HCT116 (cell line): Measurements from ENCODE around the gene SDCBP2. TPM values are rescaled to one million over a fixed set of nuclear protein-coding genes. Genes with fewer than 3 reads are reported as not detected.

Source experiments
- ATAC-seq: fragments of 200-7000 bp; cut with Tn5 transposase; 2 replicates; pipeline ENCODE4 v1.9.1; 2020; ENCODE audit warnings: mild to moderate bottlenecking, moderate library complexity
- BruUV-seq: library from RNA; stranded (reverse); fragments of 400-500 nt; replicated peaks from 2 replicates; lab custom pipeline; 2021; lab: Mats Ljungman, UMichigan
- CTCF ChIA-PET: fragments of 300-600 bp; sonication (Branson Sonifier 250); formaldehyde crosslinking; loops from one replicate; lab custom pipeline; 2021; ENCODE audit warnings: antibody characterized with exemption; lab: Charles Lee
- POLR2A ChIA-PET: fragments of 300-600, 350-600 bp; sonication (Branson Sonifier 250); formaldehyde crosslinking; loops from one replicate; lab custom pipeline; 2021; ENCODE audit warnings: antibody characterized with exemption; lab: Charles Lee
- RAD21 ChIA-PET, 2 experiments: fragments of 300-600 bp; sonication (Branson Sonifier 250); formaldehyde crosslinking; loops; one replicate each; lab custom pipeline; 2023; ENCODE audit warnings: low total read pairs in 2 of 2; ENCODE audit not compliant: uncharacterized antibody in 2 of 2, unreplicated experiment in 2 of 2, low non-redundant PET in 1 of 2; lab: Charles Lee
- DNase-seq: peaks from one replicate; pipeline ENCODE4 v3.0.0-alpha.2; 2010; ENCODE audit warnings: low read depth, low spot score
- H2AFZ ChIP-seq: fragments of 200-600 bp; shearing (Covaris generic), sonication (generic); 2 replicates; pipeline ENCODE4 v1.6.1; 2017; ENCODE audit warnings: low read depth, mixed run types, mixed read lengths, antibody characterized with exemption, low read length; ENCODE audit not compliant: poor library complexity, severe bottlenecking
- H3K27ac ChIP-seq: 2 replicates; pipeline ENCODE4 v1.5.1; 2012; ENCODE audit warnings: low read depth, low read length
- H3K27me3 ChIP-seq: fragments of 200-600 bp; sonication (generic); 2 replicates; pipeline ENCODE4 v1.6.1; 2016; ENCODE audit warnings: mixed run types, low read length, mixed read lengths; ENCODE audit not compliant: insufficient read depth
- H3K36me3 ChIP-seq, 2 experiments: fragments of 200-500 bp in 1 of 2; fragments of 200-600 bp in 1 of 2; sonication (Bioruptor generic) in 1 of 2; sonication (generic) in 1 of 2; 2 replicates each; pipeline versions ENCODE4 v1.5.1 to v1.6.1; 2014 to 2016; ENCODE audit warnings: low read length in 2 of 2, inconsistent platforms in 1 of 2, mixed read lengths in 1 of 2, mixed run types in 1 of 2; ENCODE audit not compliant: insufficient read depth in 2 of 2, control insufficient read depth in 1 of 2
- H3K4me1 ChIP-seq, 2 experiments: fragments of 200-600 bp in 1 of 2; sonication (generic) in 1 of 2; 2 replicates each; pipeline versions ENCODE4 v1.5.1 to v1.6.1; 2012 to 2017; ENCODE audit warnings: low read length in 2 of 2, inconsistent platforms in 1 of 2, mild to moderate bottlenecking in 1 of 2, mixed read lengths in 1 of 2, mixed run types in 1 of 2, moderate library complexity in 1 of 2; ENCODE audit not compliant: insufficient read depth in 2 of 2, control insufficient read depth in 1 of 2
- H3K4me2 ChIP-seq: fragments of 200-600 bp; sonication (generic); 2 replicates; pipeline ENCODE4 v1.6.1; 2017; ENCODE audit warnings: mixed run types, low read length, mixed read lengths
- H3K4me3 ChIP-seq, 2 experiments: fragments of 200-600 bp in 1 of 2; sonication (generic) in 1 of 2; replicated peaks in 1 of 2; 2 replicates each; pipeline ENCODE4 v1.5.1; 2011 to 2016; ENCODE audit warnings: low read length in 2 of 2, control low read depth in 1 of 2, low read depth in 1 of 2, mild to moderate bottlenecking in 1 of 2, mixed read lengths in 1 of 2, mixed run types in 1 of 2
- H3K79me2 ChIP-seq: fragments of 200-600 bp; sonication (generic); 2 replicates; pipeline ENCODE4 v1.6.1; 2017; ENCODE audit warnings: mild to moderate bottlenecking, mixed run types, low read length, moderate library complexity, mixed read lengths; ENCODE audit not compliant: insufficient read depth
- H3K9ac ChIP-seq: fragments of 200-600 bp; sonication (generic); 2 replicates; pipeline ENCODE4 v1.6.1; 2016; ENCODE audit warnings: low read length, mixed read lengths
- H3K9me2 ChIP-seq: fragments of 200-600 bp; sonication (generic), shearing (Covaris generic); 2 replicates; pipeline ENCODE4 v1.6.1; 2017; ENCODE audit warnings: mixed run types, mild to moderate bottlenecking, moderate library complexity; ENCODE audit not compliant: insufficient read depth
- H3K9me3 ChIP-seq, 2 experiments: fragments of 200-500 bp in 1 of 2; fragments of 200-600 bp in 1 of 2; sonication (Bioruptor generic) in 1 of 2; sonication (generic) in 1 of 2; 2 replicates each; pipeline ENCODE4 v1.6.1; 2014 to 2017; ENCODE audit warnings: low read length in 2 of 2, mixed read lengths in 2 of 2, inconsistent platforms in 1 of 2, low read depth in 1 of 2, mild to moderate bottlenecking in 1 of 2, mixed run types in 1 of 2, moderate library complexity in 1 of 2; ENCODE audit not compliant: control insufficient read depth in 1 of 2, insufficient read depth in 1 of 2
- H4K20me1 ChIP-seq: fragments of 200-600 bp; sonication (generic), shearing (Covaris generic); 2 replicates; pipeline ENCODE4 v1.6.1; 2017; ENCODE audit warnings: mixed run types, mild to moderate bottlenecking, moderate library complexity; ENCODE audit not compliant: insufficient read depth
- CBX3 ChIP-seq: IDR thresholded peaks from 2 replicates; pipeline ENCODE4 v1.6.1; 2012; ENCODE audit warnings: low read depth
- EZH2phosphoT487 ChIP-seq: fragments of 200-600 bp; IDR thresholded peaks from 2 replicates; pipeline ENCODE4 v1.6.1; 2018; ENCODE audit warnings: antibody characterized with exemption, borderline replicate concordance
- FOSL1 ChIP-seq: IDR thresholded peaks from 2 replicates; pipeline ENCODE4 v1.6.1; 2012; ENCODE audit warnings: low read depth
- JUND ChIP-seq: IDR thresholded peaks from 2 replicates; pipeline ENCODE4 v1.6.1; 2012
- SP1 ChIP-seq: IDR thresholded peaks from 2 replicates; pipeline ENCODE4 v1.6.1; 2012; ENCODE audit warnings: low read depth
- ZBTB33 ChIP-seq: IDR thresholded peaks from 2 replicates; pipeline ENCODE4 v1.6.1; 2011; ENCODE audit warnings: mild to moderate bottlenecking, low read length, moderate library complexity; ENCODE audit not compliant: insufficient replicate concordance; ENCODE audit errors: extremely low read depth
- ZFX ChIP-seq: fragments of 450-650 bp; IDR thresholded peaks from 2 replicates; pipeline ENCODE4 v1.6.1; 2017
- intact Hi-C: fragments of 100-400 bp; cut with micrococcal nuclease; formaldehyde crosslinking; loops from 2 replicates; pipeline ENCODE4 v1.10.0; 2022
- total RNA-seq: library from RNA; stranded (reverse); gene quantifications from one replicate; pipeline ENCODE4 v1.2.1, GENCODE V29; 2021; ENCODE audit not compliant: unreplicated experiment
- TF ChIP-seq, protein P1 (sequence below): IDR thresholded peaks from 2 replicates; pipeline ENCODE4 v1.6.1; 2012
- TF ChIP-seq, protein P2 (sequence below): IDR thresholded peaks from 2 replicates; pipeline ENCODE4 v1.6.1; 2012

Gene SDCBP2
- total RNA-seq, 1 experiment from 2014 or later: 3.4 TPM

- ChIA-PET RAD21 (no interaction called here), POLR2A (no interaction called here), CTCF (no interaction called here)
- Histone ChIP-seq H3K4me3 (no peak overlapping the region), H3K27me3 (no peaks in the 10 kb centered on the region), H3K36me3 (peaks cover 21 to 31% of the 10 kb centered on the region in 2 experiments), H3K27ac (no peak overlapping the region), H3K4me2 (no peak overlapping the region), H4K20me1 (peaks cover 39% of the 10 kb centered on the region), H3K9me2 (no peaks in the 10 kb centered on the region), H3K9ac (no peak overlapping the region), H3K79me2 (peaks cover 97% of the 10 kb centered on the region), H3K4me1 (peaks cover 17 to 31% of the 10 kb centered on the region in 2 experiments; a peak in 3 of 4 replicates), H3K9me3 (no peaks in the 10 kb centered on the region), H2AFZ (no peak overlapping the region)
- intact Hi-C loops: no loop called here
- ATAC-seq: no peak
- no TSS peak for BruUV-seq
- DNase-seq: no peak
- TF ChIP-seq ZBTB33 (no peak), JUND (no peak), ZFX (no peak), FOSL1 (no peak), EZH2phosphoT487 (no peak), SP1 (no peak), CBX3 (no peak)
- TF ChIP-seq, protein P1, sequence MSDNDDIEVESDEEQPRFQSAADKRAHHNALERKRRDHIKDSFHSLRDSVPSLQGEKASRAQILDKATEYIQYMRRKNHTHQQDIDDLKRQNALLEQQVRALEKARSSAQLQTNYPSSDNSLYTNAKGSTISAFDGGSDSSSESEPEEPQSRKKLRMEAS: no peak
- TF ChIP-seq, protein P2, sequence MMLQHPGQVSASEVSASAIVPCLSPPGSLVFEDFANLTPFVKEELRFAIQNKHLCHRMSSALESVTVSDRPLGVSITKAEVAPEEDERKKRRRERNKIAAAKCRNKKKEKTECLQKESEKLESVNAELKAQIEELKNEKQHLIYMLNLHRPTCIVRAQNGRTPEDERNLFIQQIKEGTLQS: no peak
These were observed 46.6 kb upstream of the SDCBP2 start for GRCh38 chr20:1375515-1375914.
